GM20431 (cell line): ENCODE measurements around the gene XDH.

ENCODE experiments used
- in situ Hi-C: fragments of 300-500 bp; cut with MseI, MboI; formaldehyde crosslinking; loops from one replicate; pipeline ENCODE4 v1.15.0; 2020; ENCODE audit warnings: low sequenced_read_pairs; ENCODE audit not compliant: unreplicated experiment

Gene XDH

DNA sequence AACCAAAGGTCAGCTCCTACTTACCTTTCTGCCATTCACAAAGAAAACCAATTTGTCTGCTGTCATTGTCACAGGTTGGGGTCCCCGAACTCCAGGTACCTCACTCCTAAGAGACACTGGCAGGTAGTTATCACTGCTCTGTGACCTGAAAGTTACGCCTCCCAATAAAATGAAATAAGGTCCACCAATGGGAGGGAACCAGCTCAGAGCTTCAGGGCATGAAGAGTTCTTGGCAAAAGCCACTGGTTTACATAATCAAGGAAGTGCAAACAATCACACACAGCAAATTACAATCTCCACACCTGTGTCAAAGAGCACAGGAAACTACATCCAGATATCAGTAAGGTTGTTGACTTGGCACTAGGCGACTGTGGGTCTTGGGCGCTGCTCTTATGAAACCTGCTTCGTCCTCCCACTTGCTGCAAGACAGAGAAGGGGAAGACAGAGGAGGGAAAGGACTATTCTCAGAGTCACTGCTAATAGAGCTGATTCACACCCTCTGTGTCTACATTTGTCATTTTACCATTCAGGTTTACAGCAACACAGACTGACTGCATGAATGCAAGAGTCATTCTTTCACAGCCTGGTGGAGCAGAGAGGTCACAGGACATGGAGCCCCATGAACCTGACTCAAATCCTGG is at the start of gene XDH:
XDH (minus strand) TSS at position 142 of the 641 bp plus-strand sequence; CDS start at position 66, 76 bp downstream.
- in situ Hi-C loops: no loop called here

DNA sequence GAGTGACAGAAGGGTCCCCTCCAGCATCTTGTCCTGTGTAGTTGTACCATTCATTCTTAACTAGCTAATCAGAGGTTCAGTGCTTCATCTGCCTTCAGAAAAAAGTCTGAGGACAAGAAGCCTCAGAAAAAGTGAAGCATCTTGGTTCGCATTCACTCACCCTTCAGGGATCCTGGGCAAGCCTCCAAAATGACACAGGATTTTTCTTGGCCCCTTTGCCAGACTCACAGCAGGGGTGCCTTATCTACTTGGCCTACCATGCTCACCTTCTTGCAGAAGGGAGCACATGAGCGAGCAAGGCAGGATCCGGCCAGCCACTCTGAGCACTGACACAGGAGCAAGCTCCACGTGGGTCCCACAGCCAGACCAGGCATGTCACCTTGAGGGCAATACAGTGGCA is 43.1 kb upstream of the XDH start:
- in situ Hi-C loops: no loop called here

DNA sequence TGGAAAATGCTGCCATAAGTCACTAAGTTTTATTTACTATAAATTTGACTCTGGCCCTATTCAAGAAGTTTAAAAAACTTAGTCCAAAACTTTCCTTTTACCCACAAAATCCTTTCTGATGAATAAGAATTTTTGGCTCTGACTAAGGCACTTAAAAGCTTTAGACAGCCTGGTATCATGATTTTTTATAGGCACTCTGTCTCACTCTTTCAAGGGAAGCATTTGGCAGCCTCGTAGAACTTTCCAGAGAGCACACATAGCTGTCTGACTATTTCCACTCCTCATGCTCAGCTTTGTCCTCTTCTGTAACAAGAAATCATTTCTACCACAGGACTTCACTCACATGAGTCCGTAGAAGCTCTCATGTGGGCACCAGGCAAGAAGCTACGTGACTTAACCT is 32.3 kb upstream of the XDH start:
- in situ Hi-C loops: no loop called here

DNA sequence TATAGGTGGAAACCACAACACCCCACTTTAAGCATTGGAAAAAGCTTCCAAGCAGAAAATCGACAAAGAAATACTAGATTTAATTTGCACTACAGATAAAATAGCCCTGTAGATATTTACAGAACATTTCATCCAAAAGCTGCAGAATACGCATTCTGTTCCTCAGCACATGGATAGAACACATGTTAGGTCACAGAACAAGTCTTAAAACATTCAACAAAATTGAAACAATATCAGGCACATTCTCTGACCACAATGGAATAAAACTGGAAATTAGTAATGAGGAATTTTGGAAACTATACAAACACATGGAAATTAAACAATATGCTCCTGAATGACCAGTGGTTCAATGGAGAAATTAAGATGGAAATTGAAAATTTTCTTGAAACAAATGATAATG is 27.8 kb upstream of the XDH start:
- in situ Hi-C loops: no loop called here

DNA sequence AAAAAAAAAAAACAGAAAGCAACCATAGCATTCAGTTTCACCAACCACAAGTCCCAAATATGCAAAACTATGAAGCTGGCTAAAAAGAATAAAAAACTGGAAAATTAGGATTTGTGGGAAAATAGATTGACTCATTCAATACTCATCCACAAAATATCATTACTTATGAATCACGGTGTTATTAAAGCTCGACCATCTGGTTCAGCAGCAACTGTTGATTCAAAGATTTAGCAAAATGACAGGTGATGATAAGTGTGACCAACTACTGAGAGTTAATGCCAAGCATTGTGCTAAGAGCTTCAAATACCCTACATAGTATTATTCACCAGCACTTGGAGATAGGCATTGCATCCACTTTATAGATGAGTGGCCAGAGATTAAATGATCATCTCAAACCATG is 26.2 kb upstream of the XDH start:
- in situ Hi-C loops: no loop called here

DNA sequence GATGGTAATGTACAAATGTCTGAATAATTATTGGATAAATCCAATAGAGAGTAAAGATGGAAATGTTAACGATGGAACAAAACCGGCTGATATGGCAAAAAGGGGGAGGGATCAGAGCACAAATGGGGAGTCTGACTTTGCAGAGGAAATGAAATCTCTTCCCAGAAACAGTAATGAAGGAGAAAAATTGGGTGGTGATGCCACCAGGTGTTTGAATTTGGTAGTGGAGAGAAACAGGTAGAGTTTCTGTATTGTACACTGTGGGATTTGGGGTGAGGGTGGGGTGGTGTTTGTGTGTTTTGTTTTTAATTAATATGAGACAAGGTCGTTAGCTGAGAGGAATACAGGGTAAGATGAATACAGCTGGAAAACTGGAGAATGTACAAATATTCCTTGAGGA is 20.4 kb upstream of the XDH start:
- in situ Hi-C loops: no loop called here

DNA sequence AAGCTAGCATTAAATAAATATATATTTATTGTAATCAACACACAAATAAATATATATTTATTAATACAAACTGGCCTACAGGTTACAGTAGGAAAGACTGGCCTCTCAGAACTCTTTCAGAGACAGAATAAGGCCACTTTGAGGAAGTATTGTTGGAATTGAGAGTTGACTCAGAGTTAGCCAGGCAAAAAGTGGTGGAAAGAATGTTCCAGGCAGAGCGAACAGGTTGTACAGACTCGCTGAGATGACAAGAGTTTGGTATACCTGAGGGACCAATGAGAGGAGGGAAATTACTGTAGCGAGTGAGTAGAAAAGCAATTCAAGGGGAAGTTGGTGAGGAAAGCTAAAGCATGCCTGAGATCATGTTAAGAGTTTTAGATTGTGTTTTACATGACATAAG is 19.0 kb upstream of the XDH start:
- in situ Hi-C loops: no loop called here

DNA sequence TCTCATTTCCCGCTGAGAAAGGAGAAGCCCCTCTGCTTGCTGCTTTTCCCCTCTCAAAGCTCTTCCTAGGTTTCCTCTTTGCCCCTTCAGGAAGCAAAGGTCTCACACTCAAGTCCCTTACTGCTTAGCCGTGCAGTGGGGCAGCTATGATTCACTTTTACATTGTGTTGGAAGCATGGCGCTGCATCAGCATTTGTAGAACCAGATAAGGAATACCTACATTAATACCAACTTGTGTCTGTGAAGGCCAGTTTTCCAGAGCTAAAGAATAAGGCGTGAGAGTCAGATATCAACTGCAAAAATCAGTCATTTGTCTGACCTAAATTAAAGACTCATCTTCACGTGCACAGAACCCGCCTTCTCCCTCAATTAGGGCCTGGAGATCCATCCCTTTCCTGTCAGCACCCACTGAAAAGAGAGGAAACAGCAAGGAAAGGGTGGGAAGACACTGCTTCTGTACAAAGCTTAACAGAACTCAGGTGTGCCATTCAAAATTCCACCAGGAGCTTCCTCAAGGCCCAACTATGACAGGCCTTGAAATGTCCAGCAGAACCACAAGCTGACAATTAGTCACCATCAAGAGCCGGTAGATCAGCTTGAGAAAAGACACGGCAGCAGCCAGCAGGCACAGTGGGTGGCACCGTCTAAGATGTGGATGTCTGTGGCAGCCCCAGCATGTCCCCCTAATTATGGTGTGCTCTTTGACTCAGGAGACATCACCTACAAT is 16.1 kb upstream of the XDH start:
- in situ Hi-C loops: no loop called here

DNA sequence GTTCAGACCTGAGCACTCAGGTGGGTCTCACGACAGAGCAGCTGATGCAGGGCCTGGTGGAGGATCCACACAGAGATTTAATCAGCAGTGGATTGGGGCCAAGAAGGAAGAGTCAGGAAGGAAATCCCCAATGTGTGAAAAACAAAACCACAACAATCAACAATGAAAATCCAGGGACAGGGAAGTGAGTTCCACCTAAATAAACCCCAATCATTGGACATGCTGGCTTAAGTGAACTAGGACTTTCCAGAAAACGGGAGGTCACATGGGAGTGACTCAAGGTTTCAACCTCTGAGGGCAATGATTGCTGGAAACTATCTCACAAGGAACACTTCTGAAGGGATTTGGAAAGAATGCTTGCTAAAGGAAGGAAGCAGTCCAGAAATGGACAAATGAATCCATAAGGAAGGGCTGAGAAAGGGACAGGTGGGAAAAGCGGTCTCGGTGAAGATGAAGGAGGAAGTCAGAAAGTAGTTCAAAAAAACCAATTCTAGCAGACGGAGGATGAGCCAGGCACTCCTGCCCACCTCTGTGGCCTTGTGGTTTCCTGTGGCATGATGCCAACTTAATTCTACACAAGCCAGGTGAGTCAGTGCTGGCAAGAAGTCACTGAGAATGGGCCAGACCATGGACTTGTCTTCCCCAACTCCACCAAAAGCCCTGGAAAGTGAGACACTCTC is 15.4 kb upstream of the XDH start:
- in situ Hi-C loops: no loop called here

DNA sequence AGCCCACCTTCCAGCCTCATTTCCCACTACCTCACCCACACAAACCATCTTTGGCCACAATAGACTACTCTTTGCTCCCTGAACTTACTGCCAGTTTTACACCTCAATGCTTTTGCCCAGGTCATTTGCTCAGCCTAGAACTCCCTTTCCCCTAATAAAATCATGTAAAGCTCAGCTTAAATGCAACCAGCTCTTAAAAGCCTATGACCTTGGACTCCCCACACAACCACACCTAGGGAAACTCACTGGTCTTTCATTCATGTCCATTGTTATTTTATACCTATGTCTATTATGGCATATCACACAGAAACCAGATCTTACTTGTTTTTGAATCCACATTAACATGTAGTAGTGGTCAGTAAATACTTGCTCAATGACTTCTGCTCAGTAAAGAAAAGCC is 14.5 kb upstream of the XDH start:
- in situ Hi-C loops: no loop called here

DNA sequence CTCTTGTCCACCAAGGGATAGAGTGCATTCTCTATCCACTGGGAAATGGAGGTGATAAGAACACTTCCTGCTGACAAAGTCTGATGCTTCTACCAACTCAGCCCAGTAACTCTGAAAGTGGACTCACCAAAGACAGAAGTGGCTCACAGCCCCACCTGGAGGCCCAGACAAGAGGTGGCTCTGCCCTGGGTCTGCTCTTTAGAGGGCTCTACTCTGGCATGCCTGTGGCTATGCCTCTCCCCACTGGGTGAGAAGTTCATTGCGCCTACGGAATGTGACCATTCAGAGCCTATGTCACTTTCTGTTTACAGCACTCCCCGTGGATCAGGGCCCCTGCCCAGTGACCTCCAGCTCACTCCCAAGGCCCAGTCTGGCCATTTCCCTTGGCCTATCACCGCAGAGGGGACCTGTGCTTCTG is 13.5 kb upstream of the XDH start:
- in situ Hi-C loops: no loop called here

DNA sequence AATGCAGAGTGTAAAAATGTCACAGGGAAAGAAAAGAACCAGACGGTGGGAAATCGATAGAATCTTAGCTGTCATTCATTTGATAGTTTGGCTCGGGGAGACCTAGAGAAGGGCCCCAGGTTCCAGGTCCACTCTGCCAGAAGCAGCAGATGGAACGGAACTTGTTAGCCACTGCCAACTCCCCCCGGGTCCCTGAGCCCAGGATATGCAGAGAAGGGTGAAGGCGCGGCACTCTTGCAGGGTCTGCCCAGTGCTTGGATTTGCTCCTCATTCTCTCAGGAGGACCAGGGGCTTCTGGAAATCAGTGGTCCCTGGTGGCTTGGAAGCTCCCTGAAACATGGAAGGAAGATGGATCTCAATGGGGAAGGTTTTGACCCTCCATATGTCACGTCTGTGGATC is 11.6 kb upstream of the XDH start:
- in situ Hi-C loops: no loop called here

DNA sequence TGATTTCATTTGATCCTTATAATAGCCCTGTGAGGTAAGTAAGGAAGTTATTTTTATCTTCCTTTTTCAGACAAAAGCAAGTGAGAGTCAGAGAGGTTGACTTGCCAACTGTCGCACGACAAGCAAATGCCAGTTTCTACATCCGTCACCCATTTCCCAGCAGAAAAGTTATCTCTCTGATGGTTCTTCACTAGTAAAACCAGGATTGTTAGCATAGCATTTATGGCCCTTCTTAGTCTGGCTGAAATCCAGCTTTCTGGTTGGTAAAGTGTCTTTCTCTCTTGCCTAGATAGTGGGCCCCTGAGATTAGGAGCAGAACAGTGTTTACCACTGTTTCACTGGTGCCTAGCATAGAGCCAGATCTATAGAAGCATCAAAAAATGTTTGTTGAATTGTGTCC is 7.1 kb upstream of the XDH start:
- in situ Hi-C loops: no loop called here

DNA sequence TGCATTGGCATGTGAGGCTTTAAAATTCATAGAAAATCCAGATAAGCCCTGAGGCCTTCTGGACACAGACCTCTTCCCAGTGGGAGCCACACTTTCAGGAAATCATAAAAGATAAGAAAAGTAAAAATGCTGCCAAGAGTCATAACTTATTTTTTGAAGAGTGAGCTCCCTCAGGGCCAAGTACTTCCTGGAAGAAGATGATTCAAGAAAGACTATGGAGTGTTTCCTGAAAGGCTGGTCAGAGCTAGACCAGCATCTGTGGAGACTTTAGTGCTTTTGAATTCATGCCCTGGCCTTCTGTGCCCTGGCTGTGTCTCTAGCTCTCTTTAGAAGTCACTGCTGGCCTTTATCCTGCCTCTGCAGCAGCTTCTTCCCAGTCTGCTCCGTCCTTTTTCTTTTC is 6.4 kb upstream of the XDH start:
- in situ Hi-C loops: no loop called here

DNA sequence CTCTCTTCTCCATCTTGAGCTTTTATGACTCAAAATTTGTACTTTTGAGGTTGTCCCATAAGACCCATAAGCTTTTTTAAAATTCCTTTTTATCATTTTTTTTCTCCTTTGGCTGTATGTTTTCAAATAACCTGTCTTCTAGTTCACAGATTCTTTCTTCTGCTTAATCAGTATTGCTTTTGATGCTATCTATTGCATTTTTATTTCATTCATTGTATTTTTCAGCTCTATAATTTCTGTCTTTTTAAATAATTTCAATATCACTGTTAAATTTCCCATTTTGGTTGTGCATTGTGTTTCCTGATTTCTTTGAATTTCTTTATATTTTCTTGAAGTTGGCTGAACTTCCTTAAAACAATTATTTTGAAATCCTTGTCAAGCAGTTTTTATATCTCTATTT is 4.8 kb upstream of the XDH start:
- in situ Hi-C loops: no loop called here

DNA sequence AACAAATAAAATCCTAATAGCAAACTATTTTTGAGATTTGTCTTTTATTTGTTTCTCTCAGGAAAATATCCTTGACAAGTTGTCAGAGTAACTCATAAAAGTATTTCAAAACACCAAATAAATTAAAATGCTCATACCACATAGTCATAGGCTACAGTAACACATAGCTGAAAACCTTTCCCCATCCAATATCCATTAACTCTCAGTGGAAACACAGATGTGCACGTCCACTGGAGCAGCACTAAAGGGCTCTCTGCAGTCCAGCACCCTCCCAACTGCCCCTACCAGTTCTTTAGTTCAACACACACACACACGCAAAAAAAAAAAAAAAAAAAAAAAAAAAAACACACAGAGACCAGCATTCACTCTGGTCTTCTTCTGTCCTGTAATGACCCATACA is 879 bp upstream of the XDH start:
- in situ Hi-C loops: no loop called here

DNA sequence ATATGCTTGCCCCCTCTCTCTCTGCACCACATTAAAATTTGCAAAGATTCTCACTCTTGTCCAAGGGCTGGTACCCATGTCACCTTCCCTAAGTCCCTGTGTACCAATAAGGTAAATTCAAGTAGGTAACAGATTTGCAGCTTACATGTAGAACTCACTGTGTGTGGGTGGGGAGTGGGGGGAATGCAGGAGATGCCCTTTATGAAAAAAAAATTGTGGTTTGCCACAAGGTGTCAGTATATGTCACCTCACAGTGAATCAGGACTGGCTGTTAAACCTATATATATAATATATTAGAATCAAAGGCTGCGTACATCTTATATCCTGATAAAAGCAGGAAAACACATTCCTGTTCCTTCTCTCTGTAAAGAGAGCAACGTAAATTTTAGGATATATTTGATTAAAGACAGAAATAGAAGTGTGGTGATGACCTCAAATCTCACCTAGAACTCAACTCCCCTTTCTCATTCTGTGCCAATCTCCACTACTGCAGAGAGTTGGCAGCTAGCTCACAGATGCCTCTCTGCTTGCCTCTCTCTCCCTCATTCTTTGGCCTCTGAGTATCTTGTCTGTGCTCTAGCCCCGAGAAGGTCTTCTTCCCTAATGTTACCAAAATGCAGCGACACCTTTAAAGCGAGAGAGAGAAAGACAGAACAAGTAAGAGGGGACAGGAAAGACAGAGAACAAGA is 536 bp downstream of the XDH start:
- in situ Hi-C loops: no loop called here

DNA sequence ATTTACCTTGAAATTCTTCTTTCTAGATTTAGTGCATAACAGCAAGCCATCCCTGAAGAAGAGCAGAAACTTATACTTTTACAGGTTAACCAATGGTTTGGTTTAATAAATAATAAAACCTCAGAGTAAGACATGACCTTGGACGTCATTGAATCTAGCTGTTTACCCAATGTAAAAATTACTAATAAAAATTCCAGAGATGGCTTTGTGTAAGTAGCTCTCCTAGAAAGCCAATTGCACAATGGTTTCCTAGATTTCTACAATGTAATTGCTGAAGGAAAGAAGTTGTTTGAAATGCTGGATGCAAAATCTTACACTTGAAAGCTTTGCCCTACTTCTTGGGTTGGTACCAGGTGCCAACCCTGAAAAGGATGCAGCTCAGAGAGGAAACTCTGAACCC is 1.5 kb downstream of the XDH start:
- in situ Hi-C loops: no loop called here

DNA sequence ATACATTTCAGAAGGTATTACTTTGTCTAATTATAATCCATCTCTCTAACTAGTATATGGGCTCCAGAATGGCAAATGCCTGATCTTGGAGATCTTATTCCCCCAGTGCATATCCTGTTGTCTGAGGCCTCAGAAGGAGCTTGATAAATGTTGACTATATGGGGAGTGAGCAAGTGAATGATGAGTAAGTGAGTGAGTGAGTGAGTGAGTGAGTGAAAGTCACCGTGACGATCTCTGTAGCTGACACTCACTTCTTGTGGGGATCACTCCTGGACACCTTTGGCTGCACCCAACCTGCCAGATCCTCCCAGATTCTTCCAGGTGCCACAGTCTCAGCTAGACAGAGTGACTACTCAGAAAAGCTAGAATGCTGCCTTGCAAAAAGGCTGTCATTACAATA is 2.8 kb downstream of the XDH start:
- in situ Hi-C loops: no loop called here

DNA sequence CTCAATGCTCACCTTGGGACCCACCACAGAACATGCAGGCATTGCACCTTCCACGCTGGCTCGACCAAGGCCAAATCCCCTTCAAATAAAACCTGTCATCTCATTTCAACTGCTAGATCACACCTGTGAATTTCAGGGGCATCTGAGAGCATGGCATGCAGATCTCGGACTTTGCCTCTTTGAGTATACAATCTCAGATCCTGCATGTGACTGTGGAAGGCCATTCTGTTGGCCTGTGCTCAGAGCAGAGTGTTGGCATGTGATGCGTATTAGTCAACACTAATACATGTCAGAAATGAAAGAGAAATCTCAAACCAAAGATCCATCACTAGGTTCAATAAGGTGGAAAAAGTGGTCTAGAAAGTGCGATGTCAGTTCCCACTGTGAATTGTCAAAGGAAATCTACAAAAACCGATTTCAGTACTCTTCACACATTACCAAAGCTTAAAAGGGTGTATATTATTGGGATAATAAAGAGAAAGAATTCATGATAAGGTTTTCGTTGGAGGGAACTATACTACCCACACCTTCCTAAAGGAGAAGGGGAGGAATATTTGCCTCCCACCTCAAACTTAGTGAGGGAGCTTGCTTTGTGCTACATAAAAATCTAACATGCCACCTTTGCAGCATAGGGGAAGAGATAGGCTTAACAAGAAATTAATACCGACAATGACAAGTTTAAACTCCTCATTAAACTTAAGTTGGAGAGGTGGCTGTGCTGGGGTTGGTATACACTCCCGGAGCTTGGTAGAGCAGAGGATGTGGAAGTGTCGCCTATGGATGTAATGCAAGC is 7.8 kb downstream of the XDH start:
- in situ Hi-C loops: no loop called here
